Embryonic facial prominence (tissue), 1 donor: ENCODE data around the gene HAND2.

Experiments
- DNase-seq: peaks from one replicate; pipeline ENCODE4 v3.0.0-alpha.2; 2016; ENCODE audit errors: extremely low spot score

HAND2 gene

DNA sequence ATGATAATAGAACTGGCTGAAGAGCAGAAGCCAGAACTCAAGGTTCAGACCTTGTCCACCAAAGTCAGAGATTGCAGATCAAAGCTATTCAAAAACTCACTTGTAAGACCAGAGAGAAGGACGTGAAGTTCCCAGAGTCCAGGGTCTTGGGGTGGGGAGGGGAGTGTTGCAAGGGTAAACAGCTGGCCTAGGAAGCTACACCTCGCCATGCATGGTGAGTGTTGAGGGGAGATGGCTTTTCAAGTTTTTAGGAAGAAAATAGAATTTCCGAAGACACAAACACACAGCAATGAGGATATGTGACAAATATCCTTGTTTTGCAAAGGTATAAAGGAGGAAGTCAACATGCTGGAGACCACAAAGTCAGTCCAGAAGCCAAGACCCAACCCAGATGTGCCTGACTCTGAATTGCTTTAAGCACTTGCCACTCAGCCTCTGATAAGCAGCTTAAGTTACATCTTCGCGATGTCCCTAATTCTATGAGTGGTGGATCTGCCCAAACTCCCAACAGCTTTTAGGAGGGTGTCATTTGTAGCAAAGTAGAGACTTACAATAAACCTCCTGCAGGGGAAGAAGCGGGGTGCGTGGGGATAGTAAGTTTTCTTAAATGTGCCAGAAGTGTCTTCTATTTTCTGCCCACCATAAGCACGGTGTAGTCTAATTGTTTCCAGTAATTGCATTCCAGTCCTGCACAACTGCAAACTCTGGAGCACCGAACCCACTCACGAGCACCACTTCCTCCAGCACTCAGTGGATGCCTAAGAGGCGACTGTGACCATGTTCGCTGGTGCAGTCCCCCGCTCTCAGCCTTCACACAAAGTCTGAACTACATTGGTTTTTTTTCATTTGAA lies 26.5 kb downstream of the HAND2 start:
- DNase-seq: no peak

DNA sequence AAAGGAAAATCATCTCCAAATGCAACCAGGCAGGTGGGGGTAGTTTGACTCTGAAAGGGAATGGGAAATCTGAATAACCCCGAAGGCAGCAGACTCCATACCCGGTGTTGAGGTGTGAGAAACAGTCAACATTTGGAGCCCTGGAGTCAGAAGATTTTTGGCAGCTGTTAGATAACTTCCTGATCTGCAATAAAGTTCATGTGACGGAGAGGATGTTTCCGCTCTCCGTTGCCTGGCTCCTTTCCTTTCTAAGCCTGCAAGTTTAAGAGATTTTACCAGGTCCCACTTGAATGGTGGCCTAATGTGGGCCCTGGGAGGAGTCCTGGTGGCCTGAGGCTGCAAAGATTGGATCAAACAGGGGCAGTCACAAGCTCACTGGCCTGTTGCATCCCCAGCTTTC lies 27.7 kb downstream of the HAND2 start:
- DNase-seq: no peak

DNA sequence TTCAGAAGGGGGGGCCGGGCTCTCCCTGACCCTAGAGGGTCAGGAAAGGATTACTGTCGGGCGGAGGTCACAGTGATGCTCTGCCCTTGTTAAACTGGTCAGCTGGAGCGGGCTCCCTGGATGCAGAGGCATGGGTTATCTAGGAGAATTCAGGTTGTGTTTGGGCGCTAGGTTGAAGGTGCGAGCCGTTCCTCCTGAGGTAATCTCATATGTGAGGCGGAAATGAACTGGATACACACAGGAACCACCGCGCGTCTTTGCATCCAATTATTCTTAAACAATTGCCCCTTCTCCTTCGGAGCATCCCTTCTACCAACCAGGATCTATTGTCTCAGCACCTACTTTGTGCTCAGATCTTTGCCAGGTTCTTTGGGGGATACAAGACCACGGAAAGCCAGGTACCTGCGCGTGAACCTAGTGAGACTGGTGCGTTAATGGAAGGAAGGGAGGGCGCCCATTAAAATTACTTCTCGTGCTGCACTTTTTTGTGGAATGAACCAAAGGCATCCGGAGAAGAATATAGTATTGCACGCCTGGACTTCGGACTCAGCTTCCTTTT lies 28.4 kb downstream of the HAND2 start:
- DNase-seq: no peak

DNA sequence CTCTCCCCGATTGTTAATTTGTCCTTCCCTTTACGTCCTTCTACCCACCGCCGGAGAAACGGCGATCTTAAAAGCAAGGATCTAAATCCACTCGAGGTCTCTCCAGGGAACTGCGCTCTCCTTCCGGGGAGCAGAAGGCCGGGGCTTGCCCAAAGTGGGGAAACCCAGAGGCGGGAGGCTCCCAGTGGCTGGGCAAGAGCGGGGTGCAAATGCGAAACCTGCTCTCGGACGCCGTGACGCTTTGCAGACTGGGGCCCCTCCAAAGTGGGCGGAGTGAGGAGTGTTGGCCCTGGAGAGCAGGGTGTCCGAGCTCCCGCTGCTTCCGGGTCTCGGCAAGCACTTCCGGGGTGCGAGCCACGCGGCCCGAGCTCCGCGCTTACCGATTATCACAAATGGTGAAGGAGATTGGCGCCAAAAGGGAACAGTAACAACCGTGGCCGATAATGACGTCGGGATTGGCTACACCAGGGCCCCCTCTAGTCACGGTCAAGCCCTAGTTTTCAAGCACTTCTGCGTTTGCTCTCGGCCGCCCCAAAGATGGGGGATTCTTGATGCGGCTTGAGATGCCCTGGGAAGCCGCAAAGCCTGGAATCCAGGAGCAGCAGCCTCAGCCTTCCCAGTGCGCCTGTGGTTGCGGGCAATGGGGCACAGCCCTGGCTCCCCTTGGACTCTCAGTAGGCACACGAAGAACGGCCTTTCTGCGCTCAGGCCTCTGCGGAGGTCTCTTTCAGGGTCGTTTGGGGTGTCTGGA lies 29.0 kb downstream of the HAND2 start:
- DNase-seq: no peak

DNA sequence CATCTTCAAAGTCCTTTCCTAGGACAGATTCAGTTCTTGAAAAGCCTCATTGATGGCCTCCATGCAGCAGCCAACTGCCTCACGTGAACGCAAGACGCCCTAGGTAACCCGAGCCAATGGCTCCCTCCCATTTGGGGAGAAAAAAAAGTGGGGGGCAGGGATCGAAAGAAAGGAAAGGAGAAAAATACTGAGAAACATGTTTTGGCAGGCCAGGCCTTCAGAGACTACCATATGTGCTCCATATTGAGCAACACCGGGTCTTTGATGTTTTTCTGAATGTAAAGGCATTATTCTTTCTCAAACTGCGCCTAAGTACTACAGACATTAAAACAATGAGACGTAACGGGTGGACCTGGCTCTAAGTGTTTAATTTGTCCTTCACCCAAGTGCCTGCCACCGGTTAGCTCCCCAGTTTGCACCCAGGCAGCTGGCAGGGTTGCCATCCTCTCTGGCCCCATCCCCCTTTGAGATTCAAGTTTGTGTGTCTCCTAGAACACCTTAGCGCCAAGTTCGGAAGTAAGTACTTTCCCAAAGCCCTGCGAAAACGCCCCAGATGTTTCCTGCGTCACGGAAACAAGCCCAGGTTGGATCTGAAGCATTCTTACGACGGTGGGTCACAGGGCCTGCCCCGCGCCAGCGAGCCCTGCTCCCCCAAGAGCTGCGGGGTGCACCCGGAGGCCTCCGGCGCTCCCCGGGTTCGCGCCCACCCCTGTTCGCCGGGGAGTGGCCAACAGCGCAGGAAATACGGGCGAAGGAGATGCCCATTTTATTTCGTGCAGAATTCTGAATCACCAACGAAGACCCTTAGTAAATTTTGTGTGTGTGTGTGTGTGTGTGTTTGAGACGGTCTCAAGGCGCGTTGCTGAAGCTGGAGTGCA lies 30.1 kb downstream of the HAND2 start:
- DNase-seq: no peak

DNA sequence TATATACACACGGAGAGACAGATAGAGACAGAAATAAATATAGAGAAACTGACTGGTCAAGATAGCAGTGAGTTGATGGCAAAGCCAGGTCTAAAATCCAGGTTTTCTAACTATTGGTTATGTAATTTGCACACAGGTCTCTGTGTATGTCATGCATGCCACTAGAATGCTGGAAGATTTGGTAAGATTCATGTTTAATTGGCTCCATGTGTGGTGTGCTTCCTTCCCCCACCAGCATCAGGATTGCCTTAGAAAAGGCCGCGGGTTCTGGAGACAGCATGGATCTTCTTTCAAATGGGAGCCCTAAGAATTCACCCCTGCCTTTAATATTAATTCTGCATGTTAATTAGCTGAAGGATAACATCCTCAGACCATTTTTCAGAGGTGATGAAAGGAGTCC lies 31.3 kb downstream of the HAND2 start:
- DNase-seq: no peak

DNA sequence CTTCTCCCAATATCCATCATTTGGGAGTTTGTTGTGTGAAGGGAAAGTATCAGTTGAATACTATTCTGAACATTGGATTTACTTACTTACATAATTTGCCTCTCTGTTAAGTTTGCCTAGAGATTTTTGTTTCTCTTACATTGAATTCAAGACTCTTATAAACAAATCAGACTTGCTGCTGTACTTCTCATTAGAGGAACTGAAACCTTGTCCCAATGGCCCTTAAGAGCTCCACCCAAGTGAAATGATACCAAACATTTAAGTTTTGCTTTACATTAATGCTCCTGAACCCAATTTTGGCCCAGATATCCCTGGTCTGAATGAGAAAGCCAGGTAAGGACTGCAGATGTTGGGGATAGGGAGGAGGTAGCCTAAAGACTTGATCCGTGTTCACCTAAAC lies 32.0 kb downstream of the HAND2 start:
- no peak for DNase-seq

DNA sequence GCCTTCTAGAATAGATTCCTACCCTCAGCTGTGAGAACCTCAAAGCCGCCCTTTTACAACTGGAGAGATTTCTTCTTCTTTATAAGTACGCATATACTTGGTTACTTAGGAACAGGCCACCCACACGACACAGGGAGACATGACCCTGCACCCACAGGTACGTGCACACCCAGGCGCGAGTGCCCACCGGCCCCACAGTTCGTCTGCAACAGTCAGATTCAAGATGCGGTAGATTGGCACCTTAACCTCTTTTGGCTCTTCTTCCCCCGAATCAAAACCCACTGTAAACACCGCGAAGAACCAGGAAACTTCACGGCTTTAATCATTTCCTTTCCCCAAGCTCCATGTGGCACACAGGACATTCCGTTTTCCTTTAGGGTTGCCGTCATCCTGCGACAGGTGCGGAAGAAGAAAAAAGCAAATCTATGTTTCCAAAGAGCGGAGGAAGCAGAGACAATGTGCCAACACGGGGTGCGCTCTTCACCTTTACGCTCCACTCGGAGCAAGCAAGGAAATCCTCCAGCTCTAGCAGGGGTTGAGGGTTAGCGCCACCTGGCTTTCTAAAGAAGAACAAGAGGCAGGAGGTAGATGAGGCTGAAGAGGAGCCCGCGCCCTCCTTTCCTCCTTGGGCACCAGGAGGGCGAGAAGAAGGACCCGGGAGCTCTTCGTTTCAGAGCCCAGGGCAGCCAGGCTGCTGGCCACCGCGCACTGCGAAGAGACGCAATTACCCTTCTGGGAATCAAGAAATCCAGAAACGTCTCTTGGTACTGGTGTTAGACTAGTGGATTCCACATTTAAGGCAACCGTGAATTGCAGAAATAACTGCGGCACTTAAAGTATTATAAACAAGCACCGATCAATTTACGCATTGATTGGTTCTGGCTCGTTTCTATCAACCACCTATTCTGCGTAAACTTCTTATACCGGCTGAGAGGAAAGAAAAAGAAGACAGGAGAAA lies 35.7 kb downstream of the HAND2 start:
- DNase-seq: no peak

DNA sequence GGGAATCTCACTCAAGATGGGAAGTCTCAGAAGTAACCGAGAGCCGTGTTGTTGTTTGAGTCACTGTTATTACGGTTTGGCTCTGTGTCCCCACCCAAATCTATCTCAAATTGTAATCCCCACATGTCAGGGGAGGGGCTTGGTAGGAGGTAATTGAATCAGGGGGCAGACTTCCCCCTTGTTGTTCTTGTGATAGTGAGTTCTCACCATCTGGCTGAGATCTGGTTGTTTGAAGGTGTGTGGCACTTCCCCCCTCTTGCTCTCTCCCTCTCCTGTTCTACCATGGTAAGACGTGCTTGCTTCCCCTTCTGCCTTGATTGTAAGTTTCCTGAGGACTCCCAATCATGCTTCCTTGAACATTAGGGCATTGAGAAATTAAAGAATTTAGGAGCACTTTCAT lies 37.0 kb downstream of the HAND2 start:
- no peak for DNase-seq

DNA sequence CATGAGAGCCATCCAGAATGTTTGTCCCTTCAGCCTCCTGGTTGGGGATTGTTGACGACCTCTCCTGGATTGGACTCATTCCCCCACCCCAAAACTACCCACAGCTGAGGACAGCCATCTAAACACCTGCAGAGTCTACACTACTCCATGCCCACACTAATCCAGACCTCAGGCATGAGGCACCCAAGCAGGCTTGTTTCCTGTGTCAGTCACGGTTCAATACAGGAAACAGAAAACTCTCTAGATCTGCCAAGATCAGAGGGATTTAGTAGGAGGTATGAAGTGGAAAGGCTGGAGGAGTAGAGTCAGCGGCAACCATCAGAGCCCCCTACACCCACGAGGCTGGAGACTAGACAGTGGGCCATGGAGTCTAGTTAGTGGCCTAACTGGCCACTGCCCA lies 37.7 kb downstream of the HAND2 start:
- no peak for DNase-seq

DNA sequence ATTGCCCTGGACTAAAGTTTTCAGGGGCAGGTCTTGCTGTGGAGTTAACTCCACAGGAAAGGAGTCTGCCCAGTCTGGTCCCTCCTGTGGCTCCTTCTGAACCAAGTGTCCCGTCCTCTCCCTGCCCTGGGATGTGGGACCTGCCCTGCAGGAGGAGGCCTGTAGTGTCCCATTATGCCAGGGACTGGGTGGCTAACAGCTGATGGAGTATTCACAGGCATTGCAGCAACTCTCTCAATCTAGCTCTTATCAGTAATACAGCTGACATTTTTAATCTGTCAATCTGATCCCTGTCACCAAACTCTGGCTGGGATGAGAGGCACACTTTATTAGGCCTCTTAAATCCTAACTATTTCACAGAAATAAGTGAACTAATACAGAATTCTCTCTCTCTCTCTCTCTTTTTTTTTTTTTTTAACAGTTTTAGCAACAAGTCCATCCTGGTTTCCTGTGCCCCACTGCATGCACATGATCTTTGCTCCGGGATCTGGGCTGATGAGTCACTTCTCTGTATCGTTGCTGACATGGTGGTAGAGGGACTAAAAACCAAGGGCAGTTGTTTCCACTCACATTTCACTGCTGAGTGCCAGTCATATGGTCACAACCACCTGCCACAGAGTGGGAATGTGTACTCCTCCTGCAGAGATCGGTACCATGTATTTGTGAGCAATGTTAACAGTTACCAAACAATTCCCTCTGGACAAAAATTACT lies 39.1 kb downstream of the HAND2 start:
- no peak for DNase-seq

DNA sequence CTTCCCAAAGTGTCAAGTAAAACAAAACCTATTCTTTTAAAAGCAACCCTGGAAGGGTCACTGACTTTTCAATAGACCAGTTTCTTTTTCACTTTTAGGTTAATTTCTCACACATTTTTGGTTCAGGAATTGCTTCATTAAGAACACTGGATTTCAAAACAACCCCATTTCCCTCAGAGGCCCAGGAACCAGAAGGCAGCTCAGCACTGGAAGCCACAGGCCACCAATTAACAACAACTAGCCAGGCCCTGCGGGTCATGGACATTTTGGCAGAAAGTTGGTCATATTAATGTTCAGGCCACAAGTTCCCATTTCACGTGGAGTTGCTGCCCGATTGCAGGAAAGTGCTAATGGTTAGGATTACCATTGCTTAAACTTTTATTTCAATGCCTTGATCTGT lies 39.8 kb downstream of the HAND2 start:
- DNase-seq: no peak

DNA sequence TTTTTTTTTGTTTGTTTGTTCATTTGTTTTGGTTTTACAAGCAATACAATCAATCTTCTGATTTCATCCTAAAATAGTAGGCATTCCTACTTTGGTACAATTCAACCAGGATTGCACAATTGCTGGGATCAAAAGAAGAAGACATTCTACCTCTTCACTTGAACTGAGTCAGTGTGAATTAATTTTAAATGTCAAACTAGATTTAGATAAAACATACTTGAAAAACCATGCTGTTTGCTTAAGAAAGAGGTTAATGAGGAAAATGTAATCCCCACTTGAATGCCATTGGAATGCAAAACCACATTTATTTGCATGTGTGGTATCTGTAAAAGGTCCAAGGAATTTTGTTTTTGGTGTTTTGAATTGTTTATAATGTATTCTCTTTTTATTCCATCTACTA lies 40.5 kb downstream of the HAND2 start:
- no peak for DNase-seq

DNA sequence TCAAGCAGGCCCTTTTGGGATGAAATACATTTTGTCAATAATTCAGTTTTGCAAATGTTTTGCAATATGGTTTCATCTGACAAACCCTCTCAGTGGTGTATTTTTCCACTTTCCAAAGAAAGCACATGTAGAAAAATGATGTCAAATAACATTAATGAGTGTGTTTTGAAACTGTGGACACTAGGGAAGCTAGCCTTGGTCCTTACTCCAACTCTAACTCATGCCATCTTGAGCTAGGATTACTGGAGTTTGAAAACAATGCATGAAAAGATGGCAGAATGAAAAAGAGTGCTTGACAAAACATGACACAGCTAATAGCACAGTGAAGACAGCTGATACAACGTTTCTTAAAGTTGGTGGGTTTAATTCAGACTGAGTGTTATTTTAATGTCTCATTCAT lies 41.4 kb downstream of the HAND2 start:
- DNase-seq: no peak

DNA sequence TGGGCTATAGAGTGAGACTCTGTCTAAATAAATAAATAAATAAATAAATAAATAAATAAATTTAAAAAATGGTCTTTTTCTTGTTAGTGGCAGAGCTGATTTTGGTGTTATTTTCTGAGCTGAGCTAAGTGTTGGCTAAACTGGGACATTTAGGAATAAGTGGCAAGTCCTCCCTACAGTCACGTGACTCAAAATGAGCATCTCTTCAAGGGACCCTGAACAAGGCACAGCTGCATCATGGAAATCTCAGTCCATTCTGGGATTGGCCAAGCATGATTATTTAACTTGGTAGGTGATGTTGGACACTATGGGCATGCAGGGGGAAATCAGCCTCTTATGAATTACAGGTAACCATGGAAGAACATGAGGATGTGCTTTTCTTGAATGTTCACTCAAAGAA lies 42.0 kb downstream of the HAND2 start:
- DNase-seq: no peak

DNA sequence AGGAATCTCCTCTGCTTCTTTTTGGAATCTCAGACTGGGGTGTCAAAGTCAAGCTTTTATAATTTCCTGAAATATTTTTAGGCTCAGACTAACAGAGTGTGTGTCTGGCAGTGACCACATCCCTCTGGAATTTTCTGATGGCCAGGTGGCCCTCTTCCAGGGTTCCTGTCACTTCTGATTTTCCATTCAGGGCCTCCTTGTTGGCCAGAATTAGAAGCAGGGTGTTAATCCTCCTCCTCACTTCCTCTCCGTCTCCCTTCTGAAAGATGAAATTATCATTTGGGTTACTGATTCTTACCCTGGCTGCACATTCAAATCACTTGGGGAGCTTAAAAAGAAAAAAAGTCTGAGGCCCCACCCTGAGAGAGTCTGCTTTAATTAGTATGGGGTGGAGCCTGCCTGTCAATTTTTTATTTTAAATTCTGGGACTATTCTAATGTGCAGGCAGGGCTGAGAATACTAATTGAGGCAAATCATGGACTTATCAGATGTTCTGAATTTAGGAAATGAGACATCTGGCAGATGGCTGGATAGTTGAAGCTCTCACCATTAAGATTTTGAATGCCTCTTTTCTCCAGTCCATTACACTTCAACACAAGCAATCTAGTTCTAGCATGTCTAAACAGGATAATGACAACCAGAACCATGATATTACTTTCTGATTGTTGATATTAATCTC lies 43.2 kb downstream of the HAND2 start:
- no peak for DNase-seq

DNA sequence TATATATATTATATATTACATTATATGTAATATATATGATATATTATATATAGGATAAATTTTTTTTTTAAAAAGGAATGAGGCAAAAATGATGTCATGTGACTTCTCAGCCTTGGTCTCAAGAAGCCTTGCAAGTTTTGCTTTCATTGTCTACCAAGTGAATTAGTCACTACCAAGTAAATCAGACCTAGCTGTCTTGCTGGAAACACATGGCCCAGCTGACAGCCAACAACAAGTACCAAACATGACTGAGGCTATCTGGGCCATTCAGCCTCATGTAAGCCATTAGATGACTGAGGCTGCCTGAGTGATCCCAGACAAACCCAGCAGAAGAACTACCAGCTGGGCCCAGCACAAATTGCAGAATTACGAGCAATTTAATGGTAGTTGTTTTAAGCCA lies 44.9 kb downstream of the HAND2 start:
- DNase-seq: no peak

DNA sequence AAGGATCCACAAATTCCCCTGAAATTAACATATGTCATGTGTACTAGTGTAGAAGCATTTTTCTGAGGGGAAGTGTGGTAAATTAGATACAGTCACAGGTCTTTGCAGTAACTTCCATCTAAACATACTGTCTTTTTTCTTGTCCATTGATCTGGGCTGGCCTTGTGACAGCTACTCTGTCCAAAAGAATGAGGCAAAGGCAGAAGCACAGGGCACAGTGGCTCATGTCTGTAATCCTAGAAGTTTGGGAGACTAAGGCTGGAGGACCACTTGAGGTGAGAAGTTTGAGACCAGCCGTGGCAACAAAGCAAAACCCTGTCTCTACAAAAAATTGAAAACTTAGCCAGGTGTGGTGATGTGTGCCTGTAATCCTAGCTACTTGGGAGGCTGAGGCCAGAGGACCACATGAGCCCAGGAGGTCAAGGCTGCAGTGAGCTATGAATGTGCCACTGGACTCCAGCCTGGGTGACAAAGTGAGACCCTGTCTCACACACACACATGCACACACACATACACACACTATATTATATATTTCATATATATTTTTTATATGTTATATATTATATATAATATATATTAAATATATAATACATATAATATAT lies 47.6 kb downstream of the HAND2 start:
- no peak for DNase-seq

DNA sequence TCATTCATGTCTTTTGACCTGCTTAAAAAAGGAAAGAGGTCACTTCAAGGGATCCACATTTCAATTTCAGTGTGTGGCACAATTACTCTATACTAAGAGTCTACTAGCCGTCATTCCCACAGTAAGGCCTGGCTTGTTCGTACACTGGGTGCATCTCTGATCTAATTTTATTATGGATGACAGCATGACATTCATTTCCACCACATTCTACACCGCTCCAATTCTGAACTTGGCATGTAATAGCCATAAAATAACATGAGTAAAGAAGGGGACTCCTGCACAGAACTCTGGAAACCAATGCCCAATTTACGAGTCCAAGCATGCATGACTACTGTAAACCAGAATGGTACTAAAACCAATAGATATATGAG lies 51.1 kb downstream of the HAND2 start:
- no peak for DNase-seq
